Stimulated activated effector memory CD8-positive, alpha-beta T cell treated with anti-CD3 and anti-CD28 coated beads, Interleukin-12 subunit alpha, Interleukin-12 subunit beta, amount 100 ng/mL, for 72 hours (primary cell): Measurements from ENCODE around the gene MTA2.

ENCODE experiments used
- ATAC-seq: fragments of 150-1000 bp; cut with Tn5 transposase; 2 replicates; pipeline ENCODE4 v1.10.0; 2021
- DNase-seq, 2 donors: peaks; one replicate each; pipeline ENCODE4 v3.0.0; 2021 to 2022; ENCODE audit warnings: low spot score in 2 of 2
- H3K27ac Mint-ChIP-seq: one replicate; pipeline ENCODE4 v1.8.0; 2022; ENCODE audit warnings: mild to moderate bottlenecking, mixed read lengths
- H3K36me3 Mint-ChIP-seq: one replicate; pipeline ENCODE4 v1.8.0; 2022; ENCODE audit warnings: mild to moderate bottlenecking, mixed read lengths
- H3K4me1 Mint-ChIP-seq: one replicate; pipeline ENCODE4 v1.8.0; 2022; ENCODE audit warnings: mixed read lengths
- H3K4me3 Mint-ChIP-seq: one replicate; pipeline ENCODE4 v1.8.0; 2022; ENCODE audit warnings: mild to moderate bottlenecking, mixed read lengths
- H3K9me3 Mint-ChIP-seq: one replicate; pipeline ENCODE4 v1.8.0; 2022; ENCODE audit warnings: mixed read lengths

Gene MTA2

GRCh38 chr11:62543680-62544444, 57.8 kb downstream of the MTA2 start:
- H3K9me3 Mint-ChIP-seq, result no peaks in the 10 kb centered on the region
- peaks cover 79% of the 10 kb centered on the region for H3K4me1 Mint-ChIP-seq
- peak overlapping the region; percentile 93 for H3K27ac Mint-ChIP-seq
- peaks cover 42% of the 10 kb centered on the region for H3K36me3 Mint-ChIP-seq
- ATAC-seq (no peak), DNase-seq (peak in 1 of 2 donors; percentile 63)
- H3K4me3 Mint-ChIP-seq, result peak overlapping the region; percentile 80
